SU-DHL-6 (cell line): ENCODE measurements around the gene PRRT4.

ENCODE experiments used
- EZH2phosphoT487 ChIP-seq: fragments of 200-600 bp; sonication (generic), shearing (Covaris generic); conservative IDR thresholded peaks from 2 replicates; pipeline ENCODE4 v1.6.1; 2018; ENCODE audit warnings: mild to moderate bottlenecking, antibody characterized with exemption, low read length, moderate library complexity, mixed read lengths
- TF ChIP-seq, protein P1 (sequence below): fragments of 200-600 bp; sonication (generic); IDR thresholded peaks from one replicate; pipeline ENCODE4 v1.5.1; 2017; ENCODE audit warnings: antibody characterized with exemption, mild to moderate bottlenecking, low read length, moderate library complexity; ENCODE audit not compliant: insufficient read depth, poor library complexity, severe bottlenecking

DNA sequence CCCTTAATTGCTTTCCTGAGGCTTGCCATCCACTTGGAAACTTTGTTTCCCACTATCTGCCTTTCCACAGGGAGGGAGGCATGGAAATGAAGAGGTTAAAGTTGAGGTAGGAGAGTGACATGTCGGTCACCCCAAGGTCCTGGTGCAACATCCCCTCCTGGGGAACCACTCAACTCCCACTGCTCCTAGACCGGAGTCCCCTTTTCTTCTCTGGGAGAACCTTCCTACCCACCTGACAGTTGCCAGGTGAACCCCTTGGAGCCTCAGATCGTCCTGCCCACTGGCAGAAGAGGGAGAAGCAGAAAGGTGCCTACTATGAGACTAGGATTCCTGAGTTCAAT lies 26.6 kb upstream of the PRRT4 start:
- TF ChIP-seq, protein P1, sequence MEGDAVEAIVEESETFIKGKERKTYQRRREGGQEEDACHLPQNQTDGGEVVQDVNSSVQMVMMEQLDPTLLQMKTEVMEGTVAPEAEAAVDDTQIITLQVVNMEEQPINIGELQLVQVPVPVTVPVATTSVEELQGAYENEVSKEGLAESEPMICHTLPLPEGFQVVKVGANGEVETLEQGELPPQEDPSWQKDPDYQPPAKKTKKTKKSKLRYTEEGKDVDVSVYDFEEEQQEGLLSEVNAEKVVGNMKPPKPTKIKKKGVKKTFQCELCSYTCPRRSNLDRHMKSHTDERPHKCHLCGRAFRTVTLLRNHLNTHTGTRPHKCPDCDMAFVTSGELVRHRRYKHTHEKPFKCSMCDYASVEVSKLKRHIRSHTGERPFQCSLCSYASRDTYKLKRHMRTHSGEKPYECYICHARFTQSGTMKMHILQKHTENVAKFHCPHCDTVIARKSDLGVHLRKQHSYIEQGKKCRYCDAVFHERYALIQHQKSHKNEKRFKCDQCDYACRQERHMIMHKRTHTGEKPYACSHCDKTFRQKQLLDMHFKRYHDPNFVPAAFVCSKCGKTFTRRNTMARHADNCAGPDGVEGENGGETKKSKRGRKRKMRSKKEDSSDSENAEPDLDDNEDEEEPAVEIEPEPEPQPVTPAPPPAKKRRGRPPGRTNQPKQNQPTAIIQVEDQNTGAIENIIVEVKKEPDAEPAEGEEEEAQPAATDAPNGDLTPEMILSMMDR: no peak
- no peak for TF ChIP-seq EZH2phosphoT487
